NT2/D1 (cell line): ENCODE results near the gene TCF23.

ENCODE experiments used
- SUZ12 ChIP-seq: IDR thresholded peaks from 2 replicates; pipeline ENCODE4 v1.6.1; 2011; ENCODE audit not compliant: insufficient read length, insufficient read depth; ENCODE audit errors: extremely low read depth
- ZNF274 ChIP-seq: IDR thresholded peaks from 2 replicates; pipeline ENCODE4 v1.6.1; 2011; ENCODE audit warnings: mild to moderate bottlenecking, low read depth, low read length

GRCh38 chr2:27130396-27130795 is 18.4 kb upstream of the TCF23 start:
- no peak for TF ChIP-seq ZNF274
- TF ChIP-seq SUZ12, result no peak
